GM19193 (cell line): ENCODE results near the gene NFIL3.

Experiments used
- POLR2A ChIP-seq: IDR thresholded peaks from 4 replicates; pipeline ENCODE4 v1.6.1; 2011; ENCODE audit not compliant: insufficient read depth, insufficient read length; ENCODE audit errors: extremely low read depth

The NFIL3 gene

DNA sequence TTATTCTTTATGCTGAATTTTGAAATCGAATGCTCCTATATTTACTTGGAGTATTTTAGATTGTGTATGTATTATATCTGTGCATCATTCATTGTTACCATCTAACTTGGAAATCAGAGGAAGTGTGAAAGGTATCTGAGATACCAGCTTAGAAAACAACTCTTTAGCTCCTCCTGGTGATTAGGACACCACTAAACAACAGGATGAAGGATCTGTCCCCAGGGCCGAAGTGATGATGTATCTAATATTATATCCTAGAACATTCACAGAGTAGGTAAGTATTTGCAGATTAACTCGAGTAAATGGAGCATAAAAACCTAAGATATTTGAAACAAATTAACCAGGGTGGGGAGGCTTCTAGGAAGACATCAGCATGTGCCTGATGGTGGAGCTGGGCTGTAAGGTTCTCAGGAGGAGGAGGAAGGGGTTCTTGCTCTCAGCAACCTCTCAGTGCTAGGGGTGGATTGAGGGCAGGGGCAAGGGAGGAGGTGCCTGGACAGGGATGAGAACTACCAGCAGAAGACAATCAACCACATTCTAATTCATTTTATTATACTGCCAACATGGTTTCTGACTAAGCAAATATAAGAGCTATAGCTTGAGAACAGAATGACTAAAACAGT lies 2.6 kb upstream of the NFIL3 start:
- no peak for TF ChIP-seq POLR2A

- no peak for TF ChIP-seq POLR2A
Measured at GRCh38 chr9:91425271-91425670, 1.6 kb upstream of the NFIL3 start.

- no peak for TF ChIP-seq POLR2A
Measured at GRCh38 chr9:91424403-91425176, 958 bp upstream of the NFIL3 start.

DNA sequence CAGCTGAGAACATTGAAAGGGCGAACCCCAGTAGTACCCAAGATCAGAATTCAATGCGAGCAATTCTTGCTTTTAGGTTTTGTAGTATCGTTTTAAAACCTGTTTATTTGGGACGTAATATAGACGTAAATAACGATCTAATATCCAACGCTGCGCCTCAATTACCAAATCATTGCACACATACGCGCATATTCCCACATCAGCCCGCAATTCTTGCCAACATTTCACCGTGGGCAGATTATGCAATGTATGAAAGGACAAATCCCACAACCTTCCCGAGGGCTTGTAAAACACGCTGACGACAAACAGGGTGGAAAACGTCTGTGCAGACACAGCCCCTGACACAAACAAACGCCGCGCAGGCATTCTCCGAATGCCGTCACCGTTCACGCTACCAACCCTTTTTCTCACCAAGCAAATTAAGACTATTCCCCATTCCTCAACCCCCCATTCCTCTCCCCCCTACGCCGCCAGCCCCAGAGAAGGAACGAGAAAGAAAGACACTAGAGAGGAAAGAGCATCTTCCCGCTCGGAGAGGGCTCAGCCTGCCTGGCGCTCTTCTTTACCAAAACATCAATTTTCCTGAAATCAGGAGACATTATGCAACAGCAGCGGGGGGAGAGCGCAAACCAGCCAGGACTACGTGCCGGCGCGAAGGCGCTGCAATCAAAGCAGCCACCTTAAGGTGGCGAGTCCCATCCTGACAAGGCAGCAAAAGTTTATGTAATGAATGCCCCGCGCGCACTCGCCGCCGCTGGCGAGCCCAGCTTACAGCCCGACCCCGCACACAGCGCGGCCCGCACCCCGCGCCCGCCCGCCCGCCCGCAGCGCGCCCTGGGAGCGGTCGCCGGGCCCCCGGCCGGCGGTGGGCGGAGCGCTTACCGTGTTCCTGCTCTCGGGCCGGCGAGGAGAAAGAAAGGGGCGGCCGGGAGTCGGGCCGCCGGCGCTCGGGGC lies 597 bp downstream of the NFIL3 start:
- no peak for TF ChIP-seq POLR2A

DNA sequence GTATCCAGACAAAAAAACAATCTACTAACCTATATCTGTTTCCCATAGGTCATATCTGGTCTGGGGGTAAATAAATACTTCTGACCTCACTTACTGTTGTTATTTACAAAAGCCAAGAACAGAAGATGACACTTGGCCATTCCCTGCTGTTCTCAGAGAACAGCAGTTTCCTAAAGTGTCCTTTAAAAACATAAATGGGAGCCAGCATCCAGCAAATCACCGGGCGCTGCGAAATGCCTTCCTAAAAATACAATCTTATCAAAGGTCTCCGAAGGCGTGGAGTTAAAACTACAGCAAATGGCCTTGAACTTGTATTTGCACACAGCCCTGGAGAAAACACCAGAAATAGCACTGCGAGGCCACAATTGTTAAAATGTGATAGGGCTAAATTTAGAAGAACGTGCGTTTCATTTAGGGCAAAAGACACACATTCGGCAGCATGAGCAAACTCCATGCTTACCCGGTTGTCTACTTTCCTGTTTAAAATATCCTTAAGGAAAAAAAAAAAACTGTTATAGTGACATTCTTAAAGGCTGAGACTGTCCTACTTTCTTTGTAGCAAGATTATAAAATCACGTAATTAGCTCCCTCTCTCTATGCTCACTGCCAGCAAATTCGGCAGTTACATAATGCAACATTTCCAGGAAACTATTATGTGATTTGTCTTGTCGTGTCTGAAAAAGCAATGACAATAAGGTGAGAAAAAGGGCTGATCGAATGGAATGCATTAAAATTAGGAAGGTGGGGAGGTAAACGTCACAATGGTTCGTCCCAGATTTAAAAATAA lies 1.5 kb downstream of the NFIL3 start:
- no peak for TF ChIP-seq POLR2A

- no peak for TF ChIP-seq POLR2A
Measured at GRCh38 chr9:91421128-91421765, 2.4 kb downstream of the NFIL3 start.

DNA sequence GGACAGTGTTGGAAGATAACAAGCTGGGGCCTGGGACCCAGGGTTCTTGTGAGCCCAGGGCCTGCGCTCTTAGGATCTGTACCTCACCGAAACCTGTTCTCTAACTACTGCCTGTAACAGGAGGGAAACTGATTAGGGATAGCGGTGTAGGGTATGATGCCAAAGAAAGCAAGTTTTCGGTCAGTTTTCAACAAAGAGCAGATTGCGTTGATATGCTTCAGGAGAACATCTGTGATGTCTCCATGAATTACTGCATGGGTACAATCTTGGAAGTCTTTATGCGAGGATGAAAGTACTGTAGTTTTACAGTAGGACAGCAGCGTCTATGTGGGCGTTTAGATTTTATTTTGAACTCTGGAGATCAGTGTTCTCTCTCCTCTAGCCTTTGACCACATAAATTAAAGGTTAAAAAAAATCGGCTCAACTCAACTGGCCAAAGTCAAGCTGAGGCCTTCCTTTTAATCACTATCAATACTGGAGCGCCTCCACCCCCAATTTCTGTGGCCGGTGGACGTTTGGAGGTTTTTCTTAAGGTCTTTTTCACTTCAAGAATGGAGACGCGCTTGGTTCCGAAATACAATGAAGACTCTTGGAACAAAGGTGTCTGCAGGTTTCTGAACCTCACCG lies 3.0 kb downstream of the NFIL3 start:
- no peak for TF ChIP-seq POLR2A

- no peak for TF ChIP-seq POLR2A
Measured at GRCh38 chr9:91419222-91420191, 4.1 kb downstream of the NFIL3 start.

- no peak for TF ChIP-seq POLR2A
Measured at GRCh38 chr9:91418215-91418610, 5.4 kb downstream of the NFIL3 start.

- no peak for TF ChIP-seq POLR2A
Measured at GRCh38 chr9:91417602-91418214, 5.9 kb downstream of the NFIL3 start.

GRCh38 chr9:91416096-91416712 lies 7.4 kb downstream of the NFIL3 start:
- TF ChIP-seq POLR2A, result no peak

DNA sequence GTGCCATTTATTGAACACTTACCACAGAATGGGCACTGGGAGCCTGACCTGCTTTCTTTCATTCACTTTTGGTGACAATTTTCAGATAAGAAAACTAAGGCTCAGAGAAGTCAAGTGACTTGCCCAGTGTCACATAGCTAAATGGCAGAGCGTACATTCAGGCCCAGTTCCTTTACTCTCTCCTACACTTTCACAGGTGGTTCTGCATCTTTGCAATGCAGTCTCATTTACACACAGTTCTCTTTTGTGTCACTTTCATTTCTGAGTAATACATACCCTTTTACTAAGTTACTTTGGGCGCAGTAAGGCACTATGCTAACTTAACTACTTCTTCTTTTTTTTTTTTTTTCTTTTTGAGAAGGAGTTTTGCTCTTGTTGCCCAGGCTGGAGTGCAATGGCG lies 8.3 kb downstream of the NFIL3 start:
- TF ChIP-seq POLR2A, result no peak
